Stimulated activated CD4-positive, alpha-beta T cell treated with anti-CD3 and anti-CD28 coated beads, Interleukin-2, amount 100 ng/mL, for 4 hours (primary cell): ENCODE data around the gene SLCO4A1.
A peak's percentile ranks its signal among the peaks of the same experiment; 100 is the strongest.

ENCODE experiments used
- DNase-seq: peaks from one replicate; pipeline ENCODE4 v3.0.0-alpha.2; 2020; ENCODE audit warnings: low read depth

Gene SLCO4A1

DNA sequence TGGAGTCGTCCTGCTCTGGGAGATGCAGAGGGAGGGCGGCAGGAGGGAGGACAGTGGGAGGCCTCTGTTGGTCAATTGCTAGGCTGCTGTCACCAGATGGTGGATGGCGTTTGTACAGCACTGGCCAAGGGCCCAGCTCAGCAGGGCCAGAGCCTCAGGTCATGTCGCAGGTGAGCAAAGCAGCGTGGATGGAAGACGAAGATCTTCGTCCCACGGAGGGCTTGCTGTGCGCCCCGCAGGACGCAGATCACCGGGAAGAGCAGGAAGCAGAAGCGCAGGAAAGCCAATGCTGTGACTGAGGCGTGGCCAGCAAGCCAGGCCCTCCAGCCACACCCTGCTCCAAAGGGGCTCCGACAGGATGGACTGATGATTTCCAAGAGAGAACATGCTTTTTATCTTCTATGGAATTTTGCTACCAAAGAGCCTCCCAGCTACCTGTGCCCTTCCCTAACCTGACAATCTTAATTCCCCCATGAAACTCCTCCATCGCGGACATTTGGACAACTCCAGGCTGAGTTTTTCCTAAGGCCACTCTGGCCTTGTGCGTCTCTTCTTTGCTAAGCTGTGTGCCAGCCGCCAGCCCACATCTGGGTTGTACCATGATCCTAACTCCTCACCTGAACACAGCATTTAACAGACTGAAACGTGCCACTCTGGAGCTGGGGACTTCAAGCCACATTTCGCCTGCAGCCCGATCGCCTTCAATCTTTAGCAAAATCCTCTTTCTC is 3.5 kb upstream of the SLCO4A1 start:
- no peak for DNase-seq

GRCh38 chr20:62639765-62640164 is 2.5 kb upstream of the SLCO4A1 start:
- DNase-seq = no peak

DNA sequence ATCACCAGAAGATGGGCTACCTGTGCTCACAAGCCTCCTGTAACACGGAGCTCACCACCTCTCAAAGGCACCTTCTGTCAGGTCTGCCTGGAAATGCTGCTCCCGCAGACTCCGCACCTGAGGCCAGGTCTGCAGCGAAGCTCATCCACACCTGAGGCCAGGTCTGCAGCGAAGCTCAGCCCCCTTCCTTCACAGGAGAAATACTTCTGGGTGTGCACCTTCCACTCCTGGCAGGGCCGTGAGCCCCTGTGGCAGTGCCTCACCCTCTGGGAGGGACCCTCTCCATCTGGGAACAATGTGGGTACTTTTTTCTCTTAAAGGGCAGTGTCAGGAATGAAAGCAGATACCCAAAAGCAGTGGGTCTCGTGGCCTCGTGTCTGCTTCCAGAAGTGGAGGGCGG is 1.4 kb upstream of the SLCO4A1 start:
- no peak for DNase-seq

GRCh38 chr20:62641321-62642050 is 817 bp upstream of the SLCO4A1 start:
- DNase-seq = no peak

DNA sequence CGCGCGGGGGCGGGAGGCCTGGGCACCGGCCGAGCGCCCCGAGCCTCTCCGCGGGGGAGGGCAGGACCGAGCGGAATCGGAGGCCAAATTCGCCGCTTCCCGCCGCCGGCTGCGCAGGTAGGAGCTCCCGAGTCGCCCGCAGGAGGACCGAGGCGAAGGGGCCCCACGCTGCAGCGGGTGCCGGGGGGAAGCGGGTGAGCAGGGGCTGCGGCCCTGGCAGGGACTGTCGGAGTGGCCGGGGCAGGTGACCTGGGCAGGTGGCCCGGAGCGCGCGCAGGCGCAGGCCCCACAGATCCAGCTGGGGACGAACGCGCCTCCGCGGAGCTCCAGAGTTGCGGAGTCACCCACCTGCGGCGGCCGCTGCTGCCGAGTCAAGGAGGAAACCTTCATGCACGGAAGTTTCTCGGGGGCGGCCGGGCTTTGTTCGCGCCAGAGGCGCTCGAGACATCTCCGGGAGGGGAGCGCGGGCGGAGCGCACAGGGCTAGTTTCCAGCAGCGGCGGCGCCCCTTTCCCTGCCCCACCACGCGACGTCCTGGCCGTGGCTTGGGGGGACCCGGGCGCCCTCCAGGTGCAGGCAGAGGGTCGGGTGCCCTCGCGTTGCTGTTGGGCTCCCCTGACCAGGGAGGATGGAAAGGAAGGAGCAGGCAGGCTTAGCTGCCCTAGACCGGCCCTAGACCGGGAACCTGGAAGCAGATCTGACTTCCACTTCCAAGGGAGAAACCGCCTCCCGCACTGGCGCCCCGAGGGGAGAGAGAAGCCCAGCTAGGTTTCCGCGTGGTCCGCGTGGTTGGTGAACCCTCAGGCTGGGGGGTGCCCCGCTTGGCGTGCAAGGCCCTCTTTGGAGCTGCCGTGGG is 590 bp downstream of the SLCO4A1 start:
- peak; percentile 72 for DNase-seq

DNA sequence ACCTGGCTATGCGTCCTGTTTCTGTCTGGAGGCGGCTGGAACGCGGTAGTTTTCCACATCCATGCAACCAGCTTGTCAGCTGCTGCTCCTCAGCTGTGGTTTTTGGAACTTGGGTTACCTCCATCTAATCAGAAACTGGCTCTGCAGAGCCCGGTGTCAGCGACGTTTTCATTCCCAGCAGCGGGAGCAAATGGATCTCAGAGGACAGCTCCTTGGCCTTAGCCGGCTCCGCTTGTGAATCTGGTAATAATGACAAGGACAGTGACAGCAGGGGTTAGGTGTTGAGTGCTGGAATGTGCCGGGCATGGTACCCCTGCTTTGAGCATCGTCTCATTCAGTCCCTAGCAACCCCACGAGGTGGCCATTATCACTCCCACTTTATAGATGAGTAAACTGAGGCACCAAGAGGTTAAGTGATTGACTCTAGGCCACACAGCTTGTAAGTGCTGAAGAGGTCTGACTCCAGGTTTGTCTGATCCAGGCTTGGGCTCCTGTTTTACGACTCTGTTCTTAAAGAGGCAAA is 1.3 kb downstream of the SLCO4A1 start:
- DNase-seq = no peak

DNA sequence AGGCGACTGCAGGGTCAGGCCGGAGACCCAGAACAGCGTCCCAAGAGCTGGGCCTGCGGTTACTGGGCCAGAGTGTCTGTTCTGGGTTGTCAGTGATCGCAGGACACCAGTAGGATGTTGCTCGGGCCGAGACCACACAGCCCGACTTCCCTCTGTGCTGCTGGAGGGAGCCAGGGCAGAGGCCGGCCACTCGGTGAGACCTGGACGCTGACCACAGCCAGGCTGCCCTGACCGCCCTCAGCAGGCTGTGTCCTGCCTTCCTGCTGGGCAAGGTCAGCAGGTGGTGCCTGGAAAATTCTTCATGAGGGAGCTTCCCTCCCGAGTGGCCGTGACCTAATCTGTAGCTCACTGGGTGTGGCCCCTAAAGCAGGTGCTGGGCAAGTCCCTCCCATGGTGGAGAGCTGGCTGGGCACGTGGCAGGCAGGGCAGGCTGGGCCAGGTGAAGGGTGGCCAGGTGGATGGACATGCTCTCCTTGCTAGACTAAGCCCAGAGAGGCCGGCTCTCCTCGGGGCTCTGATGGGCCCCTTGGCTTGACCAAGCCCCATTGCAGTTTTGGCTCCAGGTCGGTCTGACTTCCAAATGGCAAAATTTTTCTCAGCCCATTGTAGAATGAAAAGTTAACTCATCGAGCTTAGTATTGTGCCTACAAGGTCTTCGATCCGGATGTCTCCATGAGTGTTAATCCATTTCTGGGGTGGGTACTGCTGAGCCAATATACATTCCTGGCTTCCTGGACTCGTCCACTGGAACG is 1.9 kb downstream of the SLCO4A1 start:
- DNase-seq = no peak

DNA sequence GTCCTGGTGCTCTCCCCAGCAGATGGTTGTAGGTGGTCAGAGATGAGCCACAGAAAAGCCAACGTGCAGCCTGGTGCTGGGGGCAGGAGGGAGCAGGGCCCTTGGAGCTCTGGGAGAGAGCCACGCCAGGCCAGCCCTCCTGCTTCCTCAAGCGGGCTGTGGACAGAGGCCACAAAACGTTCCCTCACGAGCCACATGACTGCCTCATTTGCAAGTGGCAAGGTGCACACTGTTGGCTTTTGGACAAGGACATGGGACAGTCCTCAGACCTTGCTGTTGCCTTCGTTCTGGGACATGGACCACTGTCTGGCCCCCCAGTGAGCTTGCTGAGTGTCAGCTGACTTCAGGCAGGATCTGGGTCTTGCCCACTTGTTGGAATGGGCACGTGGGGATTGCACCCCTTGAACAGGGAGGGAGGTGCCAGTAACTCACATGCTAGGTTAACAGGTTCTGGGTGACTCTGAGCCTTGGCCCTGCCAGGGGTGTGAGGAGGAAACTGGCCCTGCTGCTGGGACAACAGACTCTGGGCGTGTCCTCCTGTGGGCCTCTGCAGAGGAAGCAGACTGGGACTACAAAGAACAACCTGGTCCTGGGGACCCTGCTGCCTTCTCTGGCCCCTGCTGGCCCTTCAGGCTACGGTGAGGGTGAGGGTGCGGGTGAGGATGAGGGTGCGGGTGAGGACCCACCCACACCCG is 2.6 kb downstream of the SLCO4A1 start:
- DNase-seq = no peak

GRCh38 chr20:62645613-62646012 is 3.3 kb downstream of the SLCO4A1 start:
- no peak for DNase-seq

DNA sequence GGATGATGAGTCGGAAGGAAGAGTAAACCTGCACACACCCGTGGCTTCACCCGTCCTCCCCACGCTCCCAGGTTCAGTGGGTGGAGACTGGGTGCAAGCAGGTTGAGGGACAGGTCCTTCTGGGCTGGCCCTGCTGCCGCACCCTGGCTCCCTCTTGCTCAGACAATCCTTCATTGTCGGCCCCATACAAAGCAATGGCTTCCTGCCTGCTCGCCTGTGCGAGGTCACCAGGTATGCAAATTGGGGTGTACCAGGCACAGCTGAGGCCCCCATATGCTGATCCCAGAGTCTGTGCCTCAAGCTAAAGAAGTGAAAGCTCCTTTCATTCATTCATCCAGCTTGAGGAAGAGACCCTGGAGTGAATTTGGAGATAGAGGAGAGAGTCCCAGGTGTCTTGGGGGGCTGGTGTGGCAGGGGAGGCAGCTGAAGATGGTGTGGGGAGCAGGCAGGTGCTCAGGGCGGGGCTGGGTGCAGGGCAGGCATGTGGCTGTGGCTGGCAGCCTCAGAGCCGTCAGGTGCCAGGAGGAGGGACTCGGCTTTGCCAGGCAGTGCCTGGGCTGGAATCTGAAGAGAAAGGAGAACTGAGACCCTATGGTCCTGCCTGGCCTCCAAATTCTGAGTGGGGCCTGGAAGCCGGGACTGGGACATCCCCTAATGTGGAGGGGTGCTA is 4.7 kb downstream of the SLCO4A1 start:
- no peak for DNase-seq

- DNase-seq = no peak
Measured at GRCh38 chr20:62647521-62648317, 5.4 kb downstream of the SLCO4A1 start.

- DNase-seq = no peak
Measured at GRCh38 chr20:62648318-62648995, 6.2 kb downstream of the SLCO4A1 start.

GRCh38 chr20:62649140-62649539 is 6.8 kb downstream of the SLCO4A1 start:
- DNase-seq = no peak

DNA sequence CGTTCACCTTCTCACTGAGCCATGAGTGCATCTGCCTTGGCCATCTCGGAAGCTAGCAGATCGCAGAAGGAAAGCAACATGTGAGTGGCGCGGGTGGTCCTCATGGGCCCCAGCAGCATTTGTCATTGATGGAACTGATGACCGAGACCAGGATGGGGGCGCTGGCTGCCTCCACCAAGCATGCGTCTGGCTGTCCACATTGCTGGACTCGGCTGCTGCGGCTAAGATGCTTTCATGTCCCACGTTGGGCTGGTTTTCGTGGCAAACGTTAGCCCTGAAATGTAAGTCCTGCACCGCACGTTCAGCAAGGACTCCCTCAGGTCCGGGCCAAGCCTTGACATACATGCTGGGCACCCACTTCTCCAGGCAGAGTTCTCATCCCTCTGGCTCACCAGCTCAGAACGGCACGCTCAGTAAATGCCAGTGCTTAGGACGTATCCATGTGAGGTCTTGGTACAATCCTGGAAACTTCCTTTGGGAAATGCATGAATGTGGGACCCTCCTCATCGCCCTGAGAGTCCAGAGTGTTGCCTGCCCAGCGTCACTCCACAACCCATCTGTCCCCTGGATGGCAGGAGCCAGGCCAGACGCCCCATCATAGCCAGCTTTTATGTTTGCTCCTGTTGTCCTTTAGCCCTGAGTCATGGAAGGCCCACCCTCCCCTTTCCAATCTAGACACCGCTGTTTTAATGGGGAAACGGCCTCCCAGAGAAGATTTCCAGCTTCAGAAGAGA is 8.4 kb downstream of the SLCO4A1 start:
- DNase-seq = no peak

DNA sequence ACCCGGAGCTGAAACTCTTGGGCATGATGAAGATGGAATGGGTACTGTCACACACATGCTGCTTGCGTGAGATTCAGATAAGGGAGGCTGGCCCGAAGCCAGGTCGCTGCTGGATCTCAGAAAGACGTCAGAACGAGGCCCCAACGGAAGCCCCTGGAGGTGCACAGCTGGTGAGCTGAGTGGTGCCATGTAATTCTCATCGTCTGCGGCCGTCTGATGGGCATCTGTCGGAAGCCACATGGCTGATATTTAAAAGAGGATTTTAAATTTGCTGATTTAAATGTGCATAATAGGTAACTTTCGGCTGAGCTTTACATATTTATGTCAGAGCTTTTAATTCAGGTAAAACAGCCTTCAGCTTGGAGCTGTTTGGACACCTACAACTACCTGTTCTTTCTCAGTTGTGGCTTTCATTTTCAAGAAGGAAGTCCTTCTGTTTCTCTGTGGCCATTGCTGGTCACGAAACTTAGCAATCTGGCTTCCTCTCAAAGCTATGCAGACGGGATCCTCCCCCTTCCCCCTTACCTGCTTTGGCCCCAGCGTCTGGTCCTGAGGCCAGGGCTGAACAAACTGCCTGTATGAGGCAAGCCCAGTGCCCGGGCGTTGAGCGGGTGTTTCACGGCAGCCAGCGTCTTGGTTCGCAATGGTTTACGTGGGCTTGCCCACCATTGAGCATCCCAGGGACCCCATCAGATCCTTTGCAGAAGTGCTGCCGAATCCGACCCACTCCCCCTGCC is 9.2 kb downstream of the SLCO4A1 start:
- DNase-seq = peak; percentile 54

DNA sequence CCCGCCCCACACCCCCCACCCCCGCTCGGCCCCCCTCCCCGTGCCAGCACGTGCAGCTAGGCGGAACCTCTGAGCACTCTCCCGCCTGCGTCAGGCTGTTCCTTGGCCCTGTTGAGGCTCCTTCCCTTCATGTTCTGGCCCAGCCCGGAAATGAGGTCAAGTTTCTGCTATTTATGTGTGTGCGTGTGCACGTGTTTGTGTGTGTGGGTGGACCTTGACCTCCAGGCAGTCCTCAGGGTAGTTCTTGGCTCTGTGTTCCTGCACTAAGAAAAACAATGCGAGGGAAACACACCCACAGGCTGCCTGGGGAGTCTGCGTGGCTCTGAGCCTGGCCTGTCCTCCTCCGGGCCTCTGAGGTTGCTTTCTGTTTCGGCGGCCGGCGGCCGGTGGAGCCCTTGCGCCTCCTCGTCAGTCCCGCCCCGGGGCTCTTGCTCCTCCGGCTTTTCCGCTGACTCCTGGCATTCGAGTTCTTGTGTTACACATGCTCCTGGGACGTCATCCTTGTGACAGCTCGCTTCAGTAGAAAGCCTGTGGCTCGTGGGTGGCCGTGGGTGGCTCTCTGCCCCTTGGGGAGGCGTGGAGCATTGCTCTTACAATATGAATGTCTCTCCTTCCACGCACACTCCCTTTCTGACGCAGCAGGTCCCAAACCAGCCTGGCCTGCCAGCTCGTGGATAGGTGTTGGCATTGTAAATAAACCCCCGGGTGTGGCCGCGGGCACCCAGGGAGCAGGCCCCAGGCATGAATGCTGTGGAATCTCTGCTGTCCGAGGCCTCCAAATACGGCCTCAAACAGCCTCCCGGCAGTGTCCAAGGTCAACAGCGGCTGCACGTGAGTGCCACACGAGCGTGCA is 10.0 kb downstream of the SLCO4A1 start:
- peak; percentile 59 for DNase-seq

DNA sequence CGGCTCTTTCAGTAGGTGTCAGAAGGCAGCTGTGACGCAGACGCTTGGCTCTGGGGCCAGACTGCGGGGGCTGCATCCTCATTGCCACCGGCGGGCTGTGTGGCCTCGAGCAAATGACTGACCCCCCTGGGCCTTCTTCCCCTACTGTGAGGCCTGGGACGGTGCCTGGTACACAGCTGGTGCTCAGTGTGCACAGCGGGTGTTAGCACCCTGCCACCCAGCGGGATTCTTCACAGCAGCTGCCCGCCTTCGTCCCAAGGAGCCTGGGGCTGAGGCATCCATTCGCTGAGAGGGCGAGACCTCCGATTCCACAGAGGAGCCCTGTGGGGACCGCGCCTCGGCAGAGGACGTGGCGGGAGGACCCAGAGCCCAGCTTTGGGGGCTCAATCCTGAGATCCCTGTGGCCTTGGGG is 10.6 kb downstream of the SLCO4A1 start:
- DNase-seq = no peak
